LNCAP (cell line): ENCODE data around the gene SRGAP2C.

Experiments
- CTCF ChIP-seq: fragments of 450-650 bp; IDR thresholded peaks from 2 replicates; pipeline ENCODE4 v1.5.1; 2017; ENCODE audit warnings: mild to moderate bottlenecking

Gene SRGAP2C

GRCh38 chr1:121440993-121441392, 256.2 kb downstream of the SRGAP2C start:
- no peak for TF ChIP-seq CTCF
